HFF-Myc (cell line): ENCODE results near the gene MYOF.

Experiments used
- DNase-seq: peaks from one replicate; pipeline ENCODE4 v3.0.0-alpha.2; 2011; ENCODE audit warnings: low read depth; ENCODE audit errors: extremely low read depth
- H3K4me3 ChIP-seq: replicated peaks from 2 replicates; pipeline ENCODE4 v1.5.1; 2011; ENCODE audit warnings: low read depth, mild to moderate bottlenecking, control low read depth, low read length
- CTCF ChIP-seq: IDR thresholded peaks from 2 replicates; pipeline ENCODE4 v1.5.1; 2012; ENCODE audit warnings: mild to moderate bottlenecking, low read depth, low read length, control low read depth; ENCODE audit errors: missing control alignments

Gene MYOF

GRCh38 chr10:93356516-93356915, 125.6 kb downstream of the MYOF start:
- DNase-seq, result no peak
- no peak for TF ChIP-seq CTCF
- no peak overlapping the region for H3K4me3 ChIP-seq

- TF ChIP-seq CTCF, result peak; percentile 36
- no peak overlapping the region for H3K4me3 ChIP-seq
- DNase-seq, result no peak
These were observed 129.3 kb downstream of the MYOF start for GRCh38 chr10:93352638-93353383.

GRCh38 chr10:93346694-93347093, 135.4 kb downstream of the MYOF start:
- TF ChIP-seq CTCF, result no peak
- peak; percentile 1 for DNase-seq
- H3K4me3 ChIP-seq, result no peak overlapping the region

GRCh38 chr10:93346108-93346507, 136.0 kb downstream of the MYOF start:
- no peak for TF ChIP-seq CTCF
- no peak overlapping the region for H3K4me3 ChIP-seq
- no peak for DNase-seq

- TF ChIP-seq CTCF, result no peak
- no peak for DNase-seq
- no peak overlapping the region for H3K4me3 ChIP-seq
These were observed 137.4 kb downstream of the MYOF start for GRCh38 chr10:93344691-93345090.

- no peak for TF ChIP-seq CTCF
- no peak for DNase-seq
- no peak overlapping the region for H3K4me3 ChIP-seq
These were observed 139.2 kb downstream of the MYOF start for GRCh38 chr10:93342921-93343320.

GRCh38 chr10:93342366-93342765, 139.8 kb downstream of the MYOF start:
- no peak for TF ChIP-seq CTCF
- no peak for DNase-seq
- no peak overlapping the region for H3K4me3 ChIP-seq
